ENCODE measurements around the gene SEMA4G. TPM values are rescaled to one million over a fixed set of nuclear protein-coding genes. Genes with fewer than 3 reads are reported as not detected.

SEMA4G gene
- total and polyA plus RNA-seq, 4 donors: 1.2 to 7.4 (median 2.8) TPM

- peaks cover 0 to 16% (median 7%) of the 10 kb centered on the region in 5 donors for H3K4me1 ChIP-seq (ENCODE audit: control insufficient read depth in 5 of 5, insufficient read depth in 5 of 5, low read length in 5 of 5)
- peaks cover 6 to 28% (median 11%) of the 10 kb centered on the region in 4 donors for H3K36me3 ChIP-seq (ENCODE audit: control insufficient read depth in 4 of 4, insufficient read depth in 4 of 4, low read length in 4 of 4)
- H3K4me3 ChIP-seq: no peak overlapping the region
- no peaks in the 10 kb centered on the region for H3K9me3 ChIP-seq (ENCODE audit: control insufficient read depth in 4 of 4, insufficient read depth in 3 of 4, low read length in 3 of 4)
- no peak for TF ChIP-seq CTCF (IDR thresholded peaks at IDR 0.05; ENCODE audit: control extremely low read depth, extremely low read depth)
- H3K27ac ChIP-seq (ENCODE audit: low read depth in 1 of 2, low read length in 1 of 2): no peak overlapping the region
- DNase-seq: no peak
- H3K9ac ChIP-seq (ENCODE audit: insufficient read depth in 1 of 2, low read length in 2 of 2): no peak overlapping the region
- no peaks in the 10 kb centered on the region for H3K27me3 ChIP-seq (ENCODE audit: control insufficient read depth in 3 of 3, insufficient read depth in 3 of 3, low read length in 2 of 3)
- WGBS, 2 donors: 84 to 88% methylated on average over 2 of the region's 2 CpGs
- ATAC-seq (ENCODE audit: insufficient read depth, low FRiP score): no peak
Measured at GRCh38 chr10:100968062-100968736, 1.1 kb upstream of the SEMA4G start.

GRCh38 chr10:100968863-100969186 is 479 bp upstream of the SEMA4G start:
- Histone ChIP-seq H3K4me3 (peak overlapping the region; percentile 9), H3K9me3 (ENCODE audit: control insufficient read depth in 4 of 4, insufficient read depth in 3 of 4, low read length in 3 of 4) (no peaks in the 10 kb centered on the region), H3K9ac (ENCODE audit: insufficient read depth in 1 of 2, low read length in 2 of 2) (no peak overlapping the region), H3K27me3 (ENCODE audit: control insufficient read depth in 3 of 3, insufficient read depth in 3 of 3, low read length in 2 of 3) (no peaks in the 10 kb centered on the region), H3K36me3 (ENCODE audit: control insufficient read depth in 4 of 4, insufficient read depth in 4 of 4, low read length in 4 of 4) (peaks cover 6 to 21% (median 11%) of the 10 kb centered on the region in 4 donors), H3K27ac (ENCODE audit: low read depth in 1 of 2, low read length in 1 of 2) (no peak overlapping the region), H3K4me1 (ENCODE audit: control insufficient read depth in 5 of 5, insufficient read depth in 5 of 5, low read length in 5 of 5) (peaks cover 0 to 16% (median 7%) of the 10 kb centered on the region in 5 donors)
- no peak for DNase-seq
- no peak for ATAC-seq (ENCODE audit: insufficient read depth, low FRiP score)
- TF ChIP-seq CTCF (IDR thresholded peaks at IDR 0.05; ENCODE audit: control extremely low read depth, extremely low read depth): no peak
- 31% methylated on average over 9 of the region's 9 CpGs for WGBS, 2 donors

GRCh38 chr10:100970076-100970913 is 991 bp downstream of the SEMA4G start:
- WGBS, 2 donors: 41 to 42% methylated on average over 13 of the region's 13 CpGs
- no peaks in the 10 kb centered on the region for H3K27me3 ChIP-seq (ENCODE audit: control insufficient read depth in 3 of 3, insufficient read depth in 3 of 3, low read length in 2 of 3)
- ATAC-seq (ENCODE audit: insufficient read depth, low FRiP score) (no peak), DNase-seq (peak in 1 of 3 donors; percentile 16)
- no peak overlapping the region for H3K9ac ChIP-seq (ENCODE audit: insufficient read depth in 1 of 2, low read length in 2 of 2)
- H3K36me3 ChIP-seq (ENCODE audit: control insufficient read depth in 4 of 4, insufficient read depth in 4 of 4, low read length in 4 of 4): peaks cover 0 to 17% (median 6%) of the 10 kb centered on the region in 4 donors
- no peak overlapping the region for H3K27ac ChIP-seq (ENCODE audit: low read depth in 1 of 2, low read length in 1 of 2)
- TF ChIP-seq CTCF (IDR thresholded peaks at IDR 0.05; ENCODE audit: control extremely low read depth, extremely low read depth): no peak
- H3K4me1 ChIP-seq (ENCODE audit: control insufficient read depth in 5 of 5, insufficient read depth in 5 of 5, low read length in 5 of 5): peaks cover 0 to 16% (median 7%) of the 10 kb centered on the region in 5 donors
- peak overlapping the region; percentile 25 for H3K4me3 ChIP-seq
- no peaks in the 10 kb centered on the region for H3K9me3 ChIP-seq (ENCODE audit: control insufficient read depth in 4 of 4, insufficient read depth in 3 of 4, low read length in 3 of 4)
